OCI-LY7 (cell line): ENCODE data around the gene OTOG. TPM values are rescaled to one million over a fixed set of nuclear protein-coding genes. Genes with fewer than 3 reads are reported as not detected.

Experiments used
- BruUV-seq: library from RNA; stranded (reverse); fragments of 400-500 nt; replicated peaks from 2 replicates; lab custom pipeline; 2021; lab: Mats Ljungman, UMichigan
- CTCF ChIA-PET: fragments of 300-600 bp; sonication (Branson Sonifier 250); formaldehyde crosslinking; loops from one replicate; lab custom pipeline; 2022; ENCODE audit warnings: antibody characterized with exemption; ENCODE audit not compliant: unreplicated experiment; lab: Charles Lee
- POLR2A ChIA-PET: fragments of 300-600 bp; sonication (Branson Sonifier 250); formaldehyde crosslinking; loops from one replicate; lab custom pipeline; 2022; ENCODE audit warnings: antibody characterized with exemption; lab: Charles Lee
- DNase-seq: peaks from one replicate; pipeline ENCODE4 v3.0.0-alpha.2; 2015; ENCODE audit warnings: low spot score
- H2AFZ ChIP-seq: fragments of 200-600 bp; sonication (generic), shearing (Covaris generic); 2 replicates; pipeline ENCODE4 v1.6.1; 2014; ENCODE audit warnings: mild to moderate bottlenecking, antibody characterized with exemption, low read length, moderate library complexity
- H3K27ac ChIP-seq: fragments of 200-600 bp; sonication (generic); 2 replicates; pipeline ENCODE4 v1.5.1; 2014; ENCODE audit warnings: mixed run types, low read depth, mild to moderate bottlenecking, moderate library complexity, low read length, inconsistent platforms; ENCODE audit not compliant: poor library complexity, severe bottlenecking
- H3K36me3 ChIP-seq: fragments of 200-600 bp; sonication (generic); 2 replicates; pipeline ENCODE4 v1.6.1; 2014; ENCODE audit warnings: mild to moderate bottlenecking, antibody characterized with exemption, low read length, moderate library complexity, mixed read lengths; ENCODE audit not compliant: insufficient read depth
- H3K4me1 ChIP-seq: fragments of 200-600 bp; sonication (generic); 2 replicates; pipeline ENCODE4 v1.5.1; 2014; ENCODE audit warnings: mild to moderate bottlenecking, low read length; ENCODE audit not compliant: insufficient read depth, poor library complexity, severe bottlenecking
- H3K4me2 ChIP-seq: fragments of 200-600 bp; sonication (generic); 2 replicates; pipeline ENCODE4 v1.6.1; 2014; ENCODE audit warnings: mild to moderate bottlenecking, low read length
- H3K4me3 ChIP-seq: fragments of 200-600 bp; sonication (generic); 2 replicates; pipeline ENCODE4 v1.5.1; 2014; ENCODE audit warnings: mild to moderate bottlenecking, low read depth, low read length; ENCODE audit not compliant: poor library complexity, severe bottlenecking
- H3K79me2 ChIP-seq: fragments of 200-600 bp; sonication (generic); 2 replicates; pipeline ENCODE4 v1.6.1; 2016; ENCODE audit warnings: low read depth, mild to moderate bottlenecking, low read length, moderate library complexity, mixed read lengths; ENCODE audit not compliant: insufficient read depth
- H3K9me2 ChIP-seq: fragments of 200-600 bp; sonication (generic); 2 replicates; pipeline ENCODE4 v1.6.1; 2016; ENCODE audit warnings: mild to moderate bottlenecking, low read length, mixed read lengths; ENCODE audit not compliant: insufficient read depth
- H3K9me3 ChIP-seq: fragments of 200-600 bp; sonication (generic); 2 replicates; pipeline ENCODE4 v1.6.1; 2014; ENCODE audit warnings: mild to moderate bottlenecking, mixed run types, low read length, mixed read lengths
- H4K20me1 ChIP-seq: fragments of 200-600 bp; sonication (generic); 2 replicates; pipeline ENCODE4 v1.6.1; 2014; ENCODE audit warnings: mild to moderate bottlenecking, antibody characterized with exemption, low read length, moderate library complexity, mixed read lengths; ENCODE audit not compliant: insufficient read depth
- CTCF ChIP-seq: fragments of 200-600 bp; sonication (generic); conservative IDR thresholded peaks from 2 replicates; pipeline ENCODE4 v1.5.1; 2014; ENCODE audit warnings: mild to moderate bottlenecking, antibody characterized with exemption, low read length, moderate library complexity, mixed read lengths
- EZH2phosphoT487 ChIP-seq: fragments of 200-600 bp; sonication (generic); IDR thresholded peaks from 2 replicates; pipeline ENCODE4 v1.6.1; 2018; ENCODE audit warnings: low read depth, borderline replicate concordance, mild to moderate bottlenecking, mixed run types, antibody characterized with exemption, low read length, moderate library complexity, mixed read lengths
- intact Hi-C: fragments of 100-400 bp; cut with micrococcal nuclease; formaldehyde crosslinking; loops from one replicate; pipeline ENCODE4 v1.10.0; 2022; ENCODE audit not compliant: unreplicated experiment
- total RNA-seq, 2 experiments: library from RNA; depleted of rRNA in 1 of 2; stranded (reverse); fragments of >200 nt in 1 of 2; shearing (Covaris generic) in 1 of 2; gene quantifications; 2 replicates each; pipeline ENCODE4 v1.2.3, GENCODE V29; 2014 to 2022

OTOG gene
- total RNA-seq, 2 experiments from 2014 or later = not detected

GRCh38 chr11:17526931-17527627 lies 20.0 kb upstream of the OTOG start:
- no peaks in the 10 kb centered on the region for H3K9me3 ChIP-seq
- no peaks in the 10 kb centered on the region for H4K20me1 ChIP-seq
- no peak overlapping the region for H3K4me2 ChIP-seq
- intact Hi-C loops = loop anchor here (10.0 kb wide), 1 partner anchor 582 kb away; no protein-coding TSS in a partner anchor
- TF ChIP-seq EZH2phosphoT487 = no peak
- TF ChIP-seq CTCF = no peak
- no peak overlapping the region for H2AFZ ChIP-seq
- no peaks in the 10 kb centered on the region for H3K36me3 ChIP-seq
- H3K4me3 ChIP-seq = no peak overlapping the region
- H3K79me2 ChIP-seq = no peaks in the 10 kb centered on the region
- no peaks in the 10 kb centered on the region for H3K4me1 ChIP-seq
- H3K9me2 ChIP-seq = no peaks in the 10 kb centered on the region
- H3K27ac ChIP-seq = no peak overlapping the region
- DNase-seq = no peak
- ChIA-PET POLR2A (interaction anchor here (1.0 kb wide), 1 partner anchor 139 kb away, joined by 3 read pairs; the partner anchor contains the start of gene KCNJ11), CTCF (interaction anchor here (0.7 to 1.8 kb wide), 3 partner anchors 14 to 173 kb away, joined by 3 to 14 read pairs (median 7); no protein-coding TSS in a partner anchor)
- no TSS peak for BruUV-seq

GRCh38 chr11:17527628-17527995 lies 19.4 kb upstream of the OTOG start:
- Histone ChIP-seq H3K4me2 (no peak overlapping the region), H3K79me2 (no peaks in the 10 kb centered on the region), H3K4me3 (no peak overlapping the region), H3K9me2 (no peaks in the 10 kb centered on the region), H3K36me3 (no peaks in the 10 kb centered on the region), H4K20me1 (no peaks in the 10 kb centered on the region), H3K4me1 (no peaks in the 10 kb centered on the region), H2AFZ (no peak overlapping the region), H3K9me3 (no peaks in the 10 kb centered on the region), H3K27ac (no peak overlapping the region)
- BruUV-seq = no TSS peak
- no peak for DNase-seq
- POLR2A ChIA-PET = interaction anchor here (1.0 kb wide), 1 partner anchor 139 kb away, joined by 3 read pairs; the partner anchor contains the start of gene KCNJ11
- CTCF ChIA-PET = interaction anchor here (0.7 to 1.8 kb wide), 5 partner anchors 9 to 173 kb away, joined by 3 to 14 read pairs (median 7); no protein-coding TSS in a partner anchor
- intact Hi-C loops = loop anchor here (10.0 kb wide), 1 partner anchor 583 kb away; no protein-coding TSS in a partner anchor
- TF ChIP-seq CTCF = no peak
- no peak for TF ChIP-seq EZH2phosphoT487
